ENCODE measurements around the gene SALL3. TPM values are rescaled to one million over a fixed set of nuclear protein-coding genes. Genes with fewer than 3 reads are reported as not detected.

Gene SALL3
- total RNA-seq, 6 donors from 2014 or later, result 0.11 to 0.24 TPM; not detected in 4

GRCh38 chr18:79046522-79046921 lies 66.9 kb downstream of the SALL3 start:
- no peaks in the 10 kb centered on the region for H3K36me3 ChIP-seq
- H3K4me1 ChIP-seq, result no peaks in the 10 kb centered on the region
- no peak overlapping the region for H3K4me3 ChIP-seq
- TF ChIP-seq POLR2AphosphoS5 (IDR thresholded peaks at IDR 0.05) (no peak), CTCF (IDR thresholded peaks at IDR 0.05) (no peak), POLR2A (IDR thresholded peaks at IDR 0.05) (no peak), EP300 (IDR thresholded peaks at IDR 0.05) (no peak)
- ATAC-seq (ENCODE audit: low FRiP score in 2 of 2), result peak in 1 of 2 donors; percentile 36
- no peak overlapping the region for H3K27ac ChIP-seq
- no peaks in the 10 kb centered on the region for H3K27me3 ChIP-seq
- peaks cover 0 to 4% (median 0%) of the 10 kb centered on the region in 4 donors for H3K9me3 ChIP-seq
- DNase-seq, result peak in 1 of 2 donors; percentile 60
- 67 to 80% methylated on average over 14 of the region's 14 CpGs for WGBS, 2 donors

GRCh38 chr18:79047556-79048244 lies 68.1 kb downstream of the SALL3 start:
- ATAC-seq (ENCODE audit: low FRiP score in 2 of 2) (peak in 1 of 2 donors; percentile 26), DNase-seq (peak in 1 of 2 donors; percentile 83)
- TF ChIP-seq EP300 (IDR thresholded peaks at IDR 0.05), result no peak
- no peak for TF ChIP-seq POLR2AphosphoS5 (IDR thresholded peaks at IDR 0.05)
- no peak for TF ChIP-seq CTCF (IDR thresholded peaks at IDR 0.05)
- no peak for TF ChIP-seq POLR2A (IDR thresholded peaks at IDR 0.05)
- 89 to 93% methylated on average over 33 to 36 of the region's 36 CpGs for WGBS, 2 donors
- H3K27ac ChIP-seq, result no peak overlapping the region
- no peaks in the 10 kb centered on the region for H3K27me3 ChIP-seq
- H3K4me1 ChIP-seq, result no peaks in the 10 kb centered on the region
- H3K36me3 ChIP-seq, result no peaks in the 10 kb centered on the region
- H3K4me3 ChIP-seq, result no peak overlapping the region
- H3K9me3 ChIP-seq, result peaks cover 0 to 4% (median 0%) of the 10 kb centered on the region in 4 donors

GRCh38 chr18:79048245-79048632 lies 68.6 kb downstream of the SALL3 start:
- no peaks in the 10 kb centered on the region for H3K4me1 ChIP-seq
- H3K9me3 ChIP-seq, result peaks cover 0 to 4% (median 0%) of the 10 kb centered on the region in 4 donors
- H3K27me3 ChIP-seq, result no peaks in the 10 kb centered on the region
- no peak overlapping the region for H3K4me3 ChIP-seq
- DNase-seq (no peak), ATAC-seq (ENCODE audit: low FRiP score in 2 of 2) (peak in 1 of 2 donors; percentile 15)
- WGBS, 2 donors, result 83 to 96% methylated on average over 8 of the region's 8 CpGs
- no peaks in the 10 kb centered on the region for H3K36me3 ChIP-seq
- no peak overlapping the region for H3K27ac ChIP-seq
- TF ChIP-seq POLR2A (IDR thresholded peaks at IDR 0.05) (no peak), CTCF (IDR thresholded peaks at IDR 0.05) (no peak), POLR2AphosphoS5 (IDR thresholded peaks at IDR 0.05) (no peak)

GRCh38 chr18:79049506-79049905 lies 69.9 kb downstream of the SALL3 start:
- ATAC-seq (ENCODE audit: low FRiP score in 2 of 2) (no peak), DNase-seq (no peak)
- Histone ChIP-seq H3K4me1 (no peaks in the 10 kb centered on the region), H3K27me3 (no peaks in the 10 kb centered on the region), H3K36me3 (no peaks in the 10 kb centered on the region), H3K4me3 (no peak overlapping the region), H3K27ac (no peak overlapping the region), H3K9me3 (peaks cover 0 to 4% (median 0%) of the 10 kb centered on the region in 4 donors)
- WGBS, 2 donors, result 72 to 95% methylated on average over 3 of the region's 3 CpGs
- TF ChIP-seq POLR2AphosphoS5 (IDR thresholded peaks at IDR 0.05), result no peak
- TF ChIP-seq EP300 (IDR thresholded peaks at IDR 0.05), result no peak
- no peak for TF ChIP-seq CTCF (IDR thresholded peaks at IDR 0.05)
- no peak for TF ChIP-seq POLR2A (IDR thresholded peaks at IDR 0.05)

Other genes with a start within 250 kb of the SALL3 start
- 100 to 1,000 TPM in 1 of 6 donors, 10 to 100 TPM in 5; 29.8 to 124 (median 49.2) TPM for gene ATP9B, start 89.6 kb downstream of the SALL3 start, total RNA-seq